GM10266 (cell line): Measurements from ENCODE around the gene SLC35A2.

Experiments used
- DNase-seq: peaks from one replicate; pipeline ENCODE4 v3.0.0; 2012; ENCODE audit errors: extremely low spot score
- CTCF ChIP-seq: IDR thresholded peaks from 2 replicates; pipeline ENCODE4 v1.5.1; 2012; ENCODE audit warnings: mild to moderate bottlenecking, low read depth; ENCODE audit not compliant: control insufficient read depth, insufficient read depth; ENCODE audit errors: missing control alignments

SLC35A2 gene

GRCh38 chrX:48911412-48912182 lies at the start of gene SLC35A2:
SLC35A2 (minus strand) TSS chrX:48911646; CDS start chrX:48911636, 10 bp downstream.
- peak; percentile 63 for DNase-seq
- TF ChIP-seq CTCF: no peak

- no peak for DNase-seq
- TF ChIP-seq CTCF: no peak
Observed at GRCh38 chrX:48960291-48960690, 48.8 kb upstream of the SLC35A2 start.

GRCh38 chrX:48958635-48959094 lies 47.2 kb upstream of the SLC35A2 start:
- no peak for TF ChIP-seq CTCF
- DNase-seq: no peak

GRCh38 chrX:48957827-48958634 lies 46.6 kb upstream of the SLC35A2 start:
- no peak for TF ChIP-seq CTCF
- peak; percentile 91 for DNase-seq

- no peak for TF ChIP-seq CTCF
- peak; percentile 87 for DNase-seq
Observed at GRCh38 chrX:48957477-48957826, 46.0 kb upstream of the SLC35A2 start, which contains the start of gene OTUD5. OTUD5 (minus strand) TSS chrX:48957607; CDS start chrX:48957570, 37 bp downstream.

- no peak for TF ChIP-seq CTCF
- no peak for DNase-seq
Observed at GRCh38 chrX:48956728-48957414, 45.4 kb upstream of the SLC35A2 start.
